SK-MEL-5 (cell line): ENCODE measurements around the gene WBP11. TPM values are rescaled to one million over a fixed set of nuclear protein-coding genes. Genes with fewer than 3 reads are reported as not detected.
A peak's percentile ranks its signal among the peaks of the same experiment; 100 is the strongest.
"Not testable (repeated sequence)": the region's sequence is repeated elsewhere in the genome, so short reads cannot be mapped to it uniquely, and the experiment has no call there.

Source experiments
- DNase-seq: peaks from one replicate; pipeline ENCODE4 v3.0.0-alpha.2; 2016; ENCODE audit warnings: low read depth, low spot score
- in situ Hi-C: cut with HindIII; loops from 2 replicates; pipeline ENCODE4 v1.10.0; 2016; ENCODE audit warnings: low sequenced_read_pairs, high pct_unique_total_duplicates, low pct_unique_long_range_greater_than_20kb
- total RNA-seq: library from RNA; depleted of rRNA; stranded (reverse); fragments of >200 nt; shearing (Covaris generic); gene quantifications from 2 replicates; pipeline ENCODE4 v1.2.3, GENCODE V29; 2014

WBP11 gene
- total RNA-seq, 1 experiment from 2014 or later, result 33.7 TPM

DNA sequence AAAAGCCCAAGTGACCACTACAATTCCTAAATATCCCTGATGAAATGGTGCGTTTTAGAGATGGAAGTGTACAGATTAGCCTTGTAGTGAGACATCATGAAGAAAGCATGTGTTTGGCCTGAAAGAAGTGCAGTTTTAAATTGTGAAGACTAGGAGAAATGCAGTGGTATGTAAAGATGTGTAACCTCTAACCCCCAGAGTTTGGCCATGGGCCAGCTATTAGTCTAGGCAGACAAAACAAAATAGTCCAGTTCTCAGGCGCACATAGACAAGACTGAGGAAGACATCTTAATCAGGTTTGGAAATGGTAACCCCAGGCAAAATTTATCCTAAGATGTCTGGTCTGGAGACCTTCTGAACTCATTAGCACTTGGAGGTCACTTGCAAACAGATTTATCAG lies 23.4 kb downstream of the WBP11 start:
- no peak for DNase-seq
- in situ Hi-C loops, result no loop called here

DNA sequence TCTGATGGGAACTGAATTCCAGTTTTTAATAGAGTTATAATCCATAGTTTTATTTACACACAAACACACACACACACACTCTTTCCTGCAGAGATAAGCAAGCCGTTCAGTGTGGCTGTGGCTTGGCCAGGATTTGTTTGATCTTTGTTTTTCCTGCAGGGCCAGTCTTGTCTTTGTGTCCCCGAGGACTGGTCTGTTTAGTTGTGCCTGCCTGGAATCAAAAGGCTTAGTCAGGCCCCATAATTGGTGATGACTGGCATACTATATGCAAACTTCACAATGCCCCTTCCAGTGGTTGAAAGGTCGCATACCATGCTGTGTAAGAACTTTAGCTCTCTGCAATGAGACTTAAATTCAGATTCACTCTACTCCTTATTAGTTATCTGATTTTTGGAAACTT lies 26.0 kb downstream of the WBP11 start:
- in situ Hi-C loops, result no loop called here
- DNase-seq, result peak; percentile 90

DNA sequence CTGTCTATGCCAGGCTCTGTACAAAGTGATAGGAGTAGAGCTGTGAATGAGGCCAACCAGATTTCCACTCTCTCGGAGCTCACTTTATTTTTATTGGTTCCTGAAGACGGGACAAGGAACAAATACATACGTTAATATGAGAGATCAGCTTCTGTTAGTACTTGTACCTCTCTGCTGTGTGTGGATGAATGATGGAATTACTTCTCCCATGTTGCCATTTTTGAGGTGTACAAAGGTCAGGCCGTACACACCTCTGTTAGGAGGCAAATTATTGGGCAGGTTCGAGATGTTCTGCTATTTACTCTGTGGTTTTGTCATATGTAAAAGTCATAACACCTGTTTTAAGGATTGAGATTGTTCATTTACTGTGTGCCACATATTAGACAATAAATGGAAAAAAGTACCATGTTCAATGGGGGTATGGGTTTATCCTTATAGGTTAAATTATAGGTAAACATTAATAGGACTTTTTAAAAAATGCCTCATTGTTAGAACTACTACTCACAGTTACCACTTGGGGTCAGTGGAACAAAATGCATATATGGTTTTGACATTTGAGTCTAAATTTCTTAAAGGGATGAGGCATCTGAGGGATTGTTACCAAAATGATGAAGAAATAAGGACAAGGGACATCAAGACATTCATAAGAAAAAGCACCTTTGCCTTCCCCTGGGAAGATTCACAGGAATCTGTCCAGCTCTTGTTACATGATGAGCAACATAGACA lies 26.9 kb downstream of the WBP11 start:
- in situ Hi-C loops, result no loop called here
- peak; percentile 63 for DNase-seq

DNA sequence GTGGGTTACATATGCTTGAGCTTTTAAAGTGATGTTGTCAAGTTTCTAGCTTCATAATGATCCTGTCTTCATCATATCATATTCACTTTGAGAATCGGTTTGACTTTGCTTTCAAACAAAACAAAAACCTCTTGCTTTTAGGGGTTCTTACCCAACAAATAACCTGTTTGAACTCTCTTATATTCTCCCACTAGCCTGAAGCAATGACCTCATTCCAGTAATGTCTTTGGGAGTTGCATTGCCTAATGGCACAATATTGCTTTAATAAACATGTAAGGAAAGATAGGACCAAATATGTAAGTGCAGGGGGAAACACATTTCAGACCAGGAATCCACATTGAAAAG lies 27.7 kb downstream of the WBP11 start:
- in situ Hi-C loops, result no loop called here
- no peak for DNase-seq

DNA sequence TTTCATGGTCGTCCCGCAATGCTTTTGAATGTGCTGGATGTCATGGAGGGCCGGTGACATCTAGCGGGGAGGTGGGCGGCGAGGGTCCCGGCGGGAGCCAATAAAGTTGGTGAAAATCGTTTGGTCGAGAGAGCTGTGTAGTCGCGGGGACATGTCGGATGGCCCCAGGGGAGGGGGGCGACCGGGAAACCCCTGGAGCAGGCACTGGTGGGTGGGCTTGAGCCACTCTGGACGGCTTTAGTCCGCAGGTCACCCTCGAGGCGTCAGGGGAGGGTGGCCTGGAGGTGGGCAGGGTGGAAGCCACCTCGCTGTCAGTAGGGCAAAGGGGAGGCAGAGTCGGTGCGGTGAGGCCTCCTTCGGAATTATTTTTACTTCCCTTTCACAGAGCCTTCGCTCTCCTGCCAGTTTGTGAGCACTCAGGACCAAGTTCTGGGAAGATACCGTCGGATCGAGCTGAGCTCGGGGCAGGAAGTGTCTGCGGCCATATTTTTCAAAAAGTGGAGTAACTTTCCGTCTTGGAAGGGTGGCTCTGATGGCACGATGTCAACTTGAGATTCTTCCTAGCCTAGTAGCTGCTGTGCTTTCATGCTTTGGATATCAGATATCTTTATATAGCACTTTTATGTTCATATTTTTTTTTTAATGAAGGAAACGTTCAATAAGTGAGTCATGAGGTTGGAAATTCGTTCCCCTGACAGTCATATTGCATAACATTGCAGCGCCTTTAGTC lies 28.2 kb downstream of the WBP11 start:
- peak; percentile 35 for DNase-seq
- in situ Hi-C loops, result no loop called here

DNA sequence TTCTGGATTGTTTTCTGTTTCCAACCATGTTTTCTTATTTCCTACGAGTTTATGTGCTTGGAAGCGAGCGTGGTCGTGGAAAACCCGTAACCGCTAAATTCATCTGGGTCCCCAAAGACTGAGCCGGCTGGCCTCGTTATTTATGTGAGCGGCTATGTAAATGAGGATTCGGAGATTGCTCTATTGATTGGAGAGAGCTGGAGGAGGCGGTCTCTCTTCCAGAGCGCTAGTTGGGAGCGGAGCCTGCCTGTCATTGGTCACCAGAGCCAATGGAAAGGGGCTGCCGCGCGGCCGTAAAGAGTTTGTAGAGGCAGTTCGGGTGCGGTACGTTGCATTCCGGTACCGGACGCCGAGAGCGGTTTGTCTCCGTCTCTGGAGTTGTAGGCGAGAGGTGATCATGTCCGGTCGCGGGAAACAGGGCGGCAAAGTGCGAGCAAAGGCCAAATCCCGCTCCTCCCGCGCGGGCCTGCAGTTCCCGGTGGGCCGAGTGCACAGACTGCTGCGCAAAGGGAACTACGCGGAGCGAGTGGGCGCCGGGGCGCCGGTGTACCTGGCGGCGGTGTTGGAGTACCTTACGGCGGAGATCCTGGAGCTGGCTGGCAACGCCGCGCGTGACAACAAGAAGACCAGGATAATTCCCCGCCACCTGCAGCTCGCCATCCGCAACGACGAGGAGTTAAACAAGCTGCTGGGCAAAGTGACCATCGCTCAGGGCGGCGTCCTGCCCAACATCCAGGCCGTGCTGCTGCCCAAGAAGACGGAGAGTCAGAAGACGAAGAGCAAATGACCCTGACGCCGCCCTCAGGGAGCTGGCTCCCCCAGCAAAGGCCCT lies 29.0 kb downstream of the WBP11 start:
- in situ Hi-C loops, result no loop called here
- DNase-seq, result peak; percentile 98

DNA sequence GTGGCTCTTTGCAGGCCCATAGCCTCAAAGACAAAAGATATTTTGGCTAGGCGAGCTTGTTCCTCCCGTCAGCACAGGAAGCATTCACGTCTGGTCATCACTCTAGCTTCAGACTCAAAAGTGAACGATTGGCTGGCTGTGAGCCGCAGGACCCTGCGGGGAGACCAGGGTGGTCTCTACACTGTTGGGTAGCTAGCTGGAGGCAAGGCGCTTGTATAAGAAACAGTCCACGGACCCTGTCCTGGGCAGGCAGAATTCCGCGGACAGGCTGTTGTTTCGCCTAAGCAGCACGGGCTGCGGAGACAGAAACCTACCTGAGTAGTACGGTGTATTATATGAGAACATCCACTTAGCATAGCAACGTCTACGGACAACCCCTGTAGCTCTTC lies 29.6 kb downstream of the WBP11 start:
- in situ Hi-C loops, result no loop called here
- no peak for DNase-seq

DNA sequence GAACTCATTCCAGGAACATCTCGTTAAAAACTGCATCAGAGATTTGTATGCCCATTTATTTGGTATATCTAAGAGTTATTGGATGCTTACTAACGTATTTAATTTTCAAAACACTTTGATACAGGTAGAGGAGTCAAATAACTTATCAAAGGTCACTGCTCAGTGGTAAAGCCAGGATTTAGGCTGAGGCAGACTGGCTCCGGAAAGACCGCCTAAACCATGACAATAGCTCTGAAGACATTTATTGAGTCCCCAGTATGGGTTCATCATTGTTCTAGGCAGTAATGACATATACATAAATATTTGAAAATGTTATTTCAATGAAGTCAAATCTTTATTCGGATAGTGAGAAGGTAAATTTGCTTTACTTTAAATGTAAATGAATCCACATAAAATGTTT lies 30.3 kb downstream of the WBP11 start:
- in situ Hi-C loops, result no loop called here

DNA sequence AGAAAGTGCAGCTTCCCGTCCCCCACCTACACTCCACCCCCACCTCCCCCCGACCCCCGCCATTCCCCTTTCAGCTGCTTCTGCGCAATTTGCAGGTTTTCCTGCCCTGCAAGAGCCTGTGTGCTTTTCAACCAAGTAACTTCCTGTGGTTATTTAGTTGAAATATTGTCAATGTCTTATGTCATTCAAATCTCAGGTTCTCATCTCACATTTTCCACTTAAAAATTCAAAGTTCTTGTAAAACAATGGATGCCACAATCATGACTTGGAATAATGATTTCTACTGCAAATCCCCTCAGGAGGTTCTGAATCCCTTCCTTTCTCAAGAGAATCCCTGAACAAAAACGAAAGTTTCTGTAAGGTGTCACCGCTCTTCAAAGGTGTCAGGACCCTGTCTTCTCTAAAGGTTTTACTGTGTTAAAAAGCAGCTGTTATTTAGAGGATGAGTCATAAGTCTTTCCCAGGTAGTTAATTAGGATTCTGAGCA lies 31.6 kb downstream of the WBP11 start:
- DNase-seq, result no peak
- in situ Hi-C loops, result no loop called here

More for the DNA sequence above, 30.3 kb downstream of the WBP11 start:
- DNase-seq, result no peak

DNA sequence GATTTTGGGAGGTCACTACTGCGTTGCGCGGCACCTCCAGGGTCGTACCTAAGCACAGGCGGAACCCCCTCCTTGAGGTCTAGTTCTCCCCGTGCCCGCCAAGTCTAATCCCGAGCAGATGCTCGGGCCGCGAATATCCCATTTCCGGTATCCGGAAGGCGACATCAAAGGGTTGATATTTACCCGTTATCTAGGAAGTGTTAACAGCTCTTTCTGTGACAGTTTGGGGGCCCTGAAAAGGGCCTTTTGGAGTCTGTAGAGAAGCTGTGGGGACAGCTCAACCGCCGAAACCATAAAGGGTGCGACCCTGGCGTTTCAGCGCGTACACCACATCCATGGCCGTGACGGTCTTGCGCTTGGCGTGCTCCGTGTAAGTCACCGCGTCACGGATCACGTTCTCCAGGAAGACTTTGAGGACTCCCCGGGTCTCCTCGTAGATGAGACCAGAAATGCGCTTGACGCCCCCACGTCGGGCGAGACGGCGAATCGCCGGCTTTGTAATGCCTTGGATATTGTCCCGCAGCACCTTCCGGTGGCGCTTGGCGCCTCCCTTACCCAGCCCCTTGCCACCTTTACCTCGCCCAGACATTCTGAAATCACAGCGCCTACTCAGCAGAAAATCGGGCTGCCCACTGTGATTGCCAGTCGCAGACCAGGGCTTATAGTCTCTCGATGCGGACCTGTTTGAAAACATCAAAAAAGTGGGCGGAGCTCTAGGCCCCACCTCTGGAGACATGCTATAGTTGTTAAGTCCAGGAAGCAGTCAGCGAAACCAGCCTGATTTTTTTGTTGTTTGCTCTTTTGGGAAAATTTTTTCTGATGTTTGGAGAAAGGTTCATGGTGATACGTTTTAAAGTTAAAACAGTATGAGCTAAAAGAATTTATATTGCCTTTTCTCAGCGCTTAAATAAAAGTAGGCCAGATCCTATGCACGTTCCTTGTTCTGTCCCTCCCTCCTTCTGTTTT lies 32.5 kb downstream of the WBP11 start:
- in situ Hi-C loops, result no loop called here
- DNase-seq, result peak; percentile 98

DNA sequence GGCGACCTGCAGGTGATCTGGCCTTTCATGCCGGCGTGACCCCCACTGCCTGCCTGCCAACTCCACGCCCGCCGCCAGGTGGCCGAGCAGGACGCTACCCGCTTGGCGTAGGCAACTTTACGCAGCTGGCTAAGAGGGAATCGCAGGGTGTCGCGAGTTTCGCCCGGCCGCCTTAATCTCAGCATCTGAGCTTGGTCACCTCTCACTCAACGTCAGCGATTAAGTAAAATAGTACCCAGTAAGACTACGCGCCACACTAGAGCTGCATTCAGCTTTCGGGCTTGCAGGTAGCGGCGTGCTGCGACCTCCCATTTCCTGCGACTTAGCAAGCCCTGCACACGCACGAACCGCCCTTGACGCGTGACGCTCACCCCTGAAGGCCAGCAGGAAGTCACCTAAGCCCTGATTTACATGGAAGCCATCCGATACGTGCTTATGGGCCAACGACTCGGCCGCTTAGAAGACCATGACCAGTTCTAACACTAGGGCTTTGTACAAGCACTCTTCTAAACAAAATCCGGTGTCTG lies 33.2 kb downstream of the WBP11 start:
- peak; percentile 77 for DNase-seq
- in situ Hi-C loops, result no loop called here

DNA sequence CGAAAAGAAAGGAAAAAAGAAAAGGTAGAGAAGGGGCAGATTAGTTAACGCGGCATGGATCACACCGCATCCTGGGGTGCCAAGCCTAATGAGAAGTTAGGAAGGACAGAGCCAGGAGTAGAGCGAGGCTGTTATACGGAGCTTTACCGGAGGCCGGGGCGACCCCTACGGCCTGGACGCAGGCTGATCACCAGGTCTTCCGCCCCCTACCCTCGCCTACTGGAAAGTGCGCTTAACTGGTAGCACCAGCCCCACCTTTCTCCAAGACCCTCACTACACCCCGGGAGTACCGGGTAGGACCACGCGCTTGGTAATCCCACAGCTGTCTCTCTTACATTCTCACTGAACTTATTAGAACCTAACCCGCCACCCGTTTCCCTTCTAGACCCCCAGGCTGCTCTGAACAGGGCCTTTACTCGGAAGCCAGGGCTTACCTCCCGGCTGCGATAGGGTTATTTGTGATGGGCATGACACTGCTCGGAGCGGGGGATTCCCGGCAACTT lies 33.8 kb downstream of the WBP11 start:
- in situ Hi-C loops, result no loop called here
- peak; percentile 37 for DNase-seq

DNA sequence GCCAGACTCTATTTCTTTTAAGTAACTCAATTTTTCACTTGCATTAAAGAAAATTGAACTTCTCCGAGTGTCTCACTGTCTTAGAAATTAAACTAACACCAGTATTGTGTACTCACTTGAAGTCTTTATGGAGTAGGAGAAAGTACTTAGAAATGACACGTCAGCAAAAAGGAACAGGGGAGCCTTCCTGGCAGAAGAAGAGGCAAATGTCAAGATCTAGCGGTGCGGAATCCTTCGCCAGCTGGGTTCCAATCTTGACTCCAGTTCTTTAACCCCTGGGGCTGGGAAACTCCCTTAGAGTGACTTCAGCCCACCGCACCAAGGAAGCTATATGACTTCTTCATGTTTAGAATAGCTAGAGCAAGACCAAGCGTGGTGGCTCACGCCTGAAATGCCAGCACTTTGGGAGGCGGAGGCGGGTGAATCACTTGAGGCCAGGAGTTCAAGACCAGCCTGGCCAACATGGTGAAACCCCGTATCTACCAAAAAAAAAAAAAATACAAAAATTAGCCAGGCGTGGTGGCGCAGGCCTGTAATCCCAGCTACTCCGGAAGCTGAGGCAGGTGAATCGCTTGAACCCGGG lies 34.4 kb downstream of the WBP11 start:
- DNase-seq, result peak; percentile 40

DNA sequence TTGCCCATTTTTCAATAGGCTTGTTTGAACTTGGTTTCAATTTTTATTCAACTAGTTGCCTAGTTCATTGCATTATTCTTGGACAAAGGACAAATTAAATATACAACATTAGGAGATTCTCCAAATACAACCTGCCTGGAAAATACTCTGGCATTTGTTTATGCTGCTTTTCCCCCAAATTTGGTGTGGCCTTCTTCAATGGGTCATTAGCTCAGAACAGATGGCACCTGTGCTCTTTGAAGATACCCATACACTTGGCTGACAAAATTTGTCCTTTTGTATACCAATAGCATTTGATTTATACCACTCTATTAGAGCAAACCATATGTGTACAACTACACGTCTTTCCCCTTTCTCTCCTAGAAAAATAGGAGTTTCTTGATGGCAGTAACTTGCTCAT lies 35.7 kb downstream of the WBP11 start:
- DNase-seq, result no peak
- in situ Hi-C loops, result no loop called here

More for the DNA sequence above, 34.4 kb downstream of the WBP11 start:
- in situ Hi-C loops, result no loop called here

DNA sequence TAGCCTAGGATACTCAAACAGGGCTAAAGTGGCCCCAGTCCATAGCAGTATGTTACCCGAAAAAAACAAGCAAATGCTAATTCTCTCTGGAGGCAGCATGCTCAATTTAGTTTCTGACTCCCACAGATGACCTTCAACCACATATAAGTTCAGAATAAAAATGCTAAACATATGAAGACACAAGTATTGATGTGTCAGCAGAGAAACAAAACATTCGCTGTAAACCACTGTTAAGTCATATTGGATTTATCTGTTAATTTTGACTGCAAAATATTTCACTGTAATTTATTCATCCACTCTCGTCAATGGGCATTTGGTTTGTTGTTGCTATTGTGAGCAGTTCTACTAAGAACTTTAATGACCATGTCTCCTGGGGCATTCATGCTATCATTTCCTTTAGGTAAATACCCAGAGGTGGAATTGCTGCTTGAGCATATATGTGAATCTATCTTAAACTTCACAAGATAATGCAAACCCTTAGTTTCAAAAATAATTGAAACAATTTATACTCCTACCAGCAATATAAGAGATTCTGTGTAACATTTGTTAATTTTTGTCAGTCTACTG lies 36.5 kb downstream of the WBP11 start:
- in situ Hi-C loops, result no loop called here
- DNase-seq, result no peak

DNA sequence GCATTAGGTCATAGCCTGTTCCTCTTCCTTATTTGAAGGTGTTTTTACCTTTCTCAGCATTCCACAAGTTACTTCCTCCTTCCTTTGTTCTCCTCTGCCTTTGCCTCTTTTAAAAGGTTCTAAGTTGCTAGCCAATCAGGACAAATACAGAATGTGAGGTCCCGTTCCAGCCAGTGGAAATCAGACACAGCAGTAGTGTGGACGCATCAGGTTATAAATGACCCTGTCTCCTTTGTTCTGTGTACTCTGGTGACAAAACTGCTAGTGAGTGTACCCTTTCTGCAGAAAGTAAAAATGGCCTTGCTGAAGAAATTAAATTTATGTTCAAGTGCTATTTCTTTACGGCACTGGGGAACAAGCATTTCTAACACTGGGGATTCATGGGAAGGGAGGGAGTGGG lies 37.3 kb downstream of the WBP11 start:
- in situ Hi-C loops, DNase-seq: not testable (repeated sequence)
